HepG2 (cell line): ENCODE data around the gene DPH6. TPM values are rescaled to one million over a fixed set of nuclear protein-coding genes. Genes with fewer than 3 reads are reported as not detected.

ENCODE experiments used
- CBX2 ChIP-seq, 2 experiments: fragments of 200-600 bp in 1 of 2; sonication (generic); formaldehyde crosslinking in 1 of 2; IDR thresholded peaks; 2 replicates each; pipeline versions ENCODE4 v1.7.0 to v1.8.1; 2018 to 2022; ENCODE audit warnings: low read depth in 2 of 2, low read length in 1 of 2, mild to moderate bottlenecking in 1 of 2, missing genetic modification reagents in 1 of 2
- DPF2 ChIP-seq: sonication (generic); formaldehyde crosslinking; IDR thresholded peaks from 2 replicates; pipeline ENCODE4 v1.4.0; 2020; ENCODE audit warnings: mild to moderate bottlenecking, low read depth, missing genetic modification reagents, borderline replicate concordance
- E2F5 ChIP-seq: sonication (generic); formaldehyde crosslinking; conservative IDR thresholded peaks from 2 replicates; pipeline ENCODE4 v1.4.0; 2020; ENCODE audit warnings: missing genetic modification reagents
- FOXJ3 ChIP-seq: sonication (generic); formaldehyde crosslinking; IDR thresholded peaks from 2 replicates; pipeline ENCODE4 v1.4.0; 2020; ENCODE audit warnings: missing genetic modification reagents, mild to moderate bottlenecking, borderline replicate concordance
- FOXP4 ChIP-seq: sonication (generic); formaldehyde crosslinking; IDR thresholded peaks from 2 replicates; pipeline ENCODE4 v1.4.0; 2020; ENCODE audit warnings: missing genetic modification reagents
- HDAC1 ChIP-seq: sonication (generic); formaldehyde crosslinking; IDR thresholded peaks from 2 replicates; pipeline ENCODE4 v1.5.1; 2020; ENCODE audit warnings: mild to moderate bottlenecking, missing genetic modification reagents
- HOXA9 ChIP-seq: sonication (generic); formaldehyde crosslinking; IDR thresholded peaks from 2 replicates; pipeline ENCODE4 v1.8.1; 2022; ENCODE audit warnings: missing genetic modification reagents, mild to moderate bottlenecking, moderate library complexity, borderline replicate concordance
- IRF9 ChIP-seq: sonication (generic); formaldehyde crosslinking; IDR thresholded peaks from 2 replicates; pipeline ENCODE4 v1.8.0; 2022; ENCODE audit warnings: missing genetic modification reagents, mild to moderate bottlenecking, borderline replicate concordance
- KAT8 ChIP-seq: IDR thresholded peaks from 2 replicates; pipeline ENCODE4 v1.6.1; 2016; ENCODE audit warnings: missing genetic modification reagents, missing compliant biosample characterization
- KDM1A ChIP-seq: IDR thresholded peaks from 2 replicates; pipeline ENCODE4 v1.6.1; 2016; ENCODE audit warnings: missing compliant biosample characterization
- KDM5B ChIP-seq: sonication (generic); formaldehyde crosslinking; IDR thresholded peaks from 2 replicates; pipeline ENCODE4 v1.4.0; 2020; ENCODE audit warnings: missing genetic modification reagents, mild to moderate bottlenecking, borderline replicate concordance
- NFIC ChIP-seq: IDR thresholded peaks from 2 replicates; pipeline ENCODE4 v1.6.1; 2012; ENCODE audit warnings: mild to moderate bottlenecking, low read length, inconsistent platforms
- RAD51 ChIP-seq: fragments of 450-650 bp; IDR thresholded peaks from 2 replicates; pipeline ENCODE4 v1.6.1; 2016; ENCODE audit warnings: borderline replicate concordance
- REXO4 ChIP-seq: sonication (generic); formaldehyde crosslinking; IDR thresholded peaks from 2 replicates; pipeline ENCODE4 v1.8.0; 2022; ENCODE audit warnings: missing genetic modification reagents, mild to moderate bottlenecking, borderline replicate concordance
- RFX5 ChIP-seq: IDR thresholded peaks from 2 replicates; pipeline ENCODE4 v1.6.1; 2011; ENCODE audit warnings: low read depth, low read length, improper control_type of control experiment
- RXRB ChIP-seq: IDR thresholded peaks from 2 replicates; pipeline ENCODE4 v1.6.1; 2016; ENCODE audit warnings: borderline replicate concordance, missing genetic modification reagents, missing compliant biosample characterization
- SKI ChIP-seq: fragments of 450-650 bp; IDR thresholded peaks from one replicate; pipeline ENCODE4 v1.6.1; 2018; ENCODE audit warnings: mild to moderate bottlenecking; ENCODE audit not compliant: partially characterized antibody
- SMC3 ChIP-seq: IDR thresholded peaks from 2 replicates; pipeline ENCODE4 v1.6.1; 2011; ENCODE audit warnings: low read length, improper control_type of control experiment
- TEAD2 ChIP-seq: sonication (generic); formaldehyde crosslinking; IDR thresholded peaks from 2 replicates; pipeline ENCODE4 v1.9.0; 2021; ENCODE audit warnings: missing genetic modification reagents
- THAP11 ChIP-seq: IDR thresholded peaks from 2 replicates; pipeline ENCODE4 v1.6.1; 2016; ENCODE audit warnings: missing biosample characterization, missing genetic modification reagents
- ZSCAN9 ChIP-seq: IDR thresholded peaks from 2 replicates; pipeline ENCODE4 v1.6.1; 2016; ENCODE audit warnings: borderline replicate concordance
- polyA plus RNA-seq, 8 experiments: library from polyadenylated mRNA; depleted of rRNA in 3 of 8; stranded (reverse) in 7 of 8; unstranded in 1 of 8; fragments of >200 nt; fragmentation: Illumina TruSeq in 4 of 8; extraction: Trizol in 4 of 8; gene quantifications; 2 replicates each; pipeline versions ENCODE4 v1.2.1 to v1.2.3, GENCODE V29; 2011 to 2016; ENCODE audit warnings: low read depth in 4 of 8, missing spikeins in 1 of 8, mixed read lengths in 1 of 8; ENCODE audit not compliant: insufficient read depth in 1 of 8
- total RNA-seq, 5 experiments: library from RNA; depleted of rRNA; stranded (reverse); fragments of >200 nt; fragmentation: Illumina TruSeq; extraction: Trizol; gene quantifications; 2 replicates each; pipeline ENCODE4 v1.2.3, GENCODE V29; 2016; ENCODE audit warnings: low read depth in 1 of 5
- TF ChIP-seq, protein P1 (sequence below): sonication (generic); formaldehyde crosslinking; IDR thresholded peaks from 2 replicates; pipeline ENCODE4 v1.5.1; 2020; ENCODE audit warnings: missing genetic modification reagents, mild to moderate bottlenecking, borderline replicate concordance

DPH6 gene
- total and polyA plus RNA-seq, 2 of the 13 experiments (the other 11 are each of a cell fraction or from before 2014, with no cell fraction given), result 10.2 to 25.8 TPM

- no peak for TF ChIP-seq RAD51
- no peak for TF ChIP-seq RFX5
- TF ChIP-seq KDM5B (CRISPR knock-in tag), result no peak
- TF ChIP-seq, protein P1, sequence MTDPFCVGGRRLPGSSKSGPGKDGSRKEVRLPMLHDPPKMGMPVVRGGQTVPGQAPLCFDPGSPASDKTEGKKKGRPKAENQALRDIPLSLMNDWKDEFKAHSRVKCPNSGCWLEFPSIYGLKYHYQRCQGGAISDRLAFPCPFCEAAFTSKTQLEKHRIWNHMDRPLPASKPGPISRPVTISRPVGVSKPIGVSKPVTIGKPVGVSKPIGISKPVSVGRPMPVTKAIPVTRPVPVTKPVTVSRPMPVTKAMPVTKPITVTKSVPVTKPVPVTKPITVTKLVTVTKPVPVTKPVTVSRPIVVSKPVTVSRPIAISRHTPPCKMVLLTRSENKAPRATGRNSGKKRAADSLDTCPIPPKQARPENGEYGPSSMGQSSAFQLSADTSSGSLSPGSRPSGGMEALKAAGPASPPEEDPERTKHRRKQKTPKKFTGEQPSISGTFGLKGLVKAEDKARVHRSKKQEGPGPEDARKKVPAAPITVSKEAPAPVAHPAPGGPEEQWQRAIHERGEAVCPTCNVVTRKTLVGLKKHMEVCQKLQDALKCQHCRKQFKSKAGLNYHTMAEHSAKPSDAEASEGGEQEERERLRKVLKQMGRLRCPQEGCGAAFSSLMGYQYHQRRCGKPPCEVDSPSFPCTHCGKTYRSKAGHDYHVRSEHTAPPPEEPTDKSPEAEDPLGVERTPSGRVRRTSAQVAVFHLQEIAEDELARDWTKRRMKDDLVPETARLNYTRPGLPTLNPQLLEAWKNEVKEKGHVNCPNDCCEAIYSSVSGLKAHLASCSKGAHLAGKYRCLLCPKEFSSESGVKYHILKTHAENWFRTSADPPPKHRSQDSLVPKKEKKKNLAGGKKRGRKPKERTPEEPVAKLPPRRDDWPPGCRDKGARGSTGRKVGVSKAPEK (CRISPR knock-in tag), result no peak
- no peak for TF ChIP-seq SMC3
- TF ChIP-seq FOXJ3, result no peak
- TF ChIP-seq KAT8, result no peak
- no peak for TF ChIP-seq SKI
- TF ChIP-seq TEAD2 (CRISPR knock-in tag), result no peak
- TF ChIP-seq REXO4, result no peak
- TF ChIP-seq HOXA9 (CRISPR knock-in tag), result no peak
- TF ChIP-seq FOXP4 (CRISPR knock-in tag), result peak; percentile 66
- TF ChIP-seq DPF2, result 0 out of 2 replicates have a peak, but pooled peaks have one; percentile 24
- peak; percentile 41; the same call in 1 of the 2 replicates for TF ChIP-seq RXRB
- no peak for TF ChIP-seq IRF9
- TF ChIP-seq THAP11 (CRISPR knock-in tag), result no peak
- TF ChIP-seq HDAC1 (CRISPR knock-in tag), result no peak
- no peak for TF ChIP-seq E2F5 (CRISPR knock-in tag)
- TF ChIP-seq ZSCAN9 (CRISPR knock-in tag), result no peak
- no peak for TF ChIP-seq CBX2 (IDR thresholded peaks at IDR 0.05; ENCODE audit: low read depth, low read length)
- no peak for TF ChIP-seq CBX2 (CRISPR knock-in tag; IDR thresholded peaks at IDR 0.05; ENCODE audit: low read depth)
- no peak for TF ChIP-seq KDM1A (CRISPR knock-in tag)
- no peak for TF ChIP-seq NFIC
These were observed 39.6 kb downstream of the DPH6 start (continued) for GRCh38 chr15:35506272-35506870.
